Osteoblast (primary cell): ENCODE results near the gene PCGF1. TPM values are rescaled to one million over a fixed set of nuclear protein-coding genes. Genes with fewer than 3 reads are reported as not detected.

Experiments
- DNase-seq: peaks from one replicate; pipeline ENCODE4 v3.0.0; 2011; ENCODE audit warnings: low spot score, mixed read lengths; ENCODE audit not compliant: insufficient read length; ENCODE audit errors: missing footprints
- H2AFZ ChIP-seq: 2 replicates; pipeline ENCODE4 v1.6.0; 2011; ENCODE audit warnings: mild to moderate bottlenecking, low read length
- H3K27ac ChIP-seq: 2 replicates; pipeline ENCODE4 v1.5.1; 2011; ENCODE audit warnings: mild to moderate bottlenecking, low read depth, low read length, moderate library complexity
- H3K27me3 ChIP-seq: 2 replicates; pipeline ENCODE4 v1.6.0; 2012; ENCODE audit warnings: mild to moderate bottlenecking, control low read depth, inconsistent platforms, low read length, moderate library complexity; ENCODE audit not compliant: insufficient read depth
- H3K36me3 ChIP-seq: 2 replicates; pipeline ENCODE4 v1.5.1; 2011; ENCODE audit warnings: mild to moderate bottlenecking, low read length, control low read depth, moderate library complexity; ENCODE audit not compliant: insufficient read depth
- H3K4me1 ChIP-seq: 2 replicates; pipeline ENCODE4 v1.5.1; 2011; ENCODE audit warnings: mild to moderate bottlenecking, low read length, control low read depth, moderate library complexity; ENCODE audit not compliant: insufficient read depth
- H3K4me2 ChIP-seq: 2 replicates; pipeline ENCODE4 v1.6.0; 2011; ENCODE audit warnings: mild to moderate bottlenecking, low read length; ENCODE audit not compliant: insufficient read depth
- H3K4me3 ChIP-seq: fragments of 200-600 bp; sonication (generic); 3 replicates; pipeline ENCODE4 v1.5.1; 2012; ENCODE audit warnings: mild to moderate bottlenecking, low read length, inconsistent platforms; ENCODE audit not compliant: insufficient read depth
- H3K79me2 ChIP-seq: 2 replicates; pipeline ENCODE4 v1.6.0; 2012; ENCODE audit warnings: mild to moderate bottlenecking, low read length, control low read depth, inconsistent platforms; ENCODE audit not compliant: insufficient read depth
- H3K9me3 ChIP-seq: 2 replicates; pipeline ENCODE4 v1.5.1; 2011; ENCODE audit warnings: low read depth, low read length, control low read depth
- H4K20me1 ChIP-seq: 2 replicates; pipeline ENCODE4 v1.6.0; 2012; ENCODE audit warnings: mild to moderate bottlenecking, low read length, control low read depth; ENCODE audit not compliant: insufficient read depth
- total RNA-seq: library from RNA; depleted of rRNA; stranded (reverse); fragments of >200 nt; gene quantifications from 2 replicates; pipeline ENCODE4 v1.2.3, GENCODE V29; 2012
- TF ChIP-seq, protein P1 (sequence below): IDR thresholded peaks from 2 replicates; pipeline ENCODE4 v1.5.1; 2011; ENCODE audit warnings: mild to moderate bottlenecking, low read depth, low read length, moderate library complexity; ENCODE audit errors: extremely low read depth

Gene PCGF1
- total RNA-seq, 1 donor, result 22.4 TPM

DNA sequence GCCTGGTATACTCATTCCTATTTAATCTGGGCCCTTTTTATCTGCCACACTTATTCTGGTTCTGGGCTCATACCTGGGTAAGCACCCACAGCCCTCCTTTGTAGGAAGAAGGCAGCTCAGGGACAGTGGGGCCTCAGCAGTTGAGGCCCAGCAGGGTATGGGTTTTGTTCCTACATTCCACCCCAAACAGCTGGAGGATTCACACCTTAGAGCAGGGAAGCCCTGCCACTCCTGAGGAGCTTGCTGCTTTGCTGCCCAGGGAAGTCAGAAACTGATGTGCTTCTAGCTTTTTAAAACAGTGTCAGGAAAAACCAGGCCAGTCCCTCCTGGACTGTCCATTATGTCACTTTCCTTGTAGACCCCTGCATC is 6.9 kb downstream of the PCGF1 start:
- Histone ChIP-seq H3K79me2 (peaks cover 26% of the 10 kb centered on the region), H3K4me3 (no peak overlapping the region), H3K27ac (no peak overlapping the region), H2AFZ (no peak overlapping the region), H4K20me1 (no peaks in the 10 kb centered on the region), H3K27me3 (no peaks in the 10 kb centered on the region), H3K4me1 (peaks cover 37% of the 10 kb centered on the region), H3K4me2 (no peak overlapping the region), H3K36me3 (peaks cover 12% of the 10 kb centered on the region), H3K9me3 (no peaks in the 10 kb centered on the region)
- DNase-seq, result no peak
- TF ChIP-seq, protein P1, sequence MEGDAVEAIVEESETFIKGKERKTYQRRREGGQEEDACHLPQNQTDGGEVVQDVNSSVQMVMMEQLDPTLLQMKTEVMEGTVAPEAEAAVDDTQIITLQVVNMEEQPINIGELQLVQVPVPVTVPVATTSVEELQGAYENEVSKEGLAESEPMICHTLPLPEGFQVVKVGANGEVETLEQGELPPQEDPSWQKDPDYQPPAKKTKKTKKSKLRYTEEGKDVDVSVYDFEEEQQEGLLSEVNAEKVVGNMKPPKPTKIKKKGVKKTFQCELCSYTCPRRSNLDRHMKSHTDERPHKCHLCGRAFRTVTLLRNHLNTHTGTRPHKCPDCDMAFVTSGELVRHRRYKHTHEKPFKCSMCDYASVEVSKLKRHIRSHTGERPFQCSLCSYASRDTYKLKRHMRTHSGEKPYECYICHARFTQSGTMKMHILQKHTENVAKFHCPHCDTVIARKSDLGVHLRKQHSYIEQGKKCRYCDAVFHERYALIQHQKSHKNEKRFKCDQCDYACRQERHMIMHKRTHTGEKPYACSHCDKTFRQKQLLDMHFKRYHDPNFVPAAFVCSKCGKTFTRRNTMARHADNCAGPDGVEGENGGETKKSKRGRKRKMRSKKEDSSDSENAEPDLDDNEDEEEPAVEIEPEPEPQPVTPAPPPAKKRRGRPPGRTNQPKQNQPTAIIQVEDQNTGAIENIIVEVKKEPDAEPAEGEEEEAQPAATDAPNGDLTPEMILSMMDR, result no peak

DNA sequence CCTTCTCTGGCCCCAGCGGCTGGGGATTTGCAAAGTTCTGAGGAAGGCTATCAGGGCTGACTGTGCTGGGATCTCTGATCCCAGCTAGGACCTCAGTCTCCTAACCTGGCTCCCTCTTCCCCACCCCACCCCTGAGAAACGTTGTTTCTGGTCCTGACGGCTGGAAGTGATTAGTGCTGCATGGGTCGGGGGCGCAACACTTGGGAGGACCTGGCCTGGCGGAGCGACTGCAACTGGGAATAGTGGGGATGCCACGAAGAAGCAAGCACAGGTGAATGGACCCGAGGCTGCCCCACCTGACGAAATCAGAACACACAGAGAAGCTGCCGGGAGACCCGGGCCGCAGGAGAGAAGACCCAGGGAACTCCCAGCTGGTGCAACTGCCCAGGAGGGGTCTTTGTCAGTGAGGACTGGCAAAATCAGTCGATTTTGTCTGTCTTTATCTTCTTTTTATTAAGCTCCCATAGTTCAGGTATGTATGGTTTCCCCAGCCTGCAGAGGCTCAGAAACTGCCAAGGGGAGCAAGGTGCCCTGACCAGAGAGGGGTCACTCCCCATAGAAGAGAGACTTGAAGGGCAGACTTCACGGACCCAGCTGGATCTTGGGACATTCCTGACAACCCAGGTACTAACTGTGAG is 7.4 kb downstream of the PCGF1 start:
- Histone ChIP-seq H3K27me3 (no peaks in the 10 kb centered on the region), H3K4me2 (peak overlapping the region; percentile 84), H3K36me3 (peaks cover 7% of the 10 kb centered on the region), H3K79me2 (peaks cover 21% of the 10 kb centered on the region), H2AFZ (no peak overlapping the region), H3K9me3 (no peaks in the 10 kb centered on the region), H3K4me1 (peaks cover 32% of the 10 kb centered on the region), H3K4me3 (peak overlapping the region; percentile 75), H3K27ac (no peak overlapping the region), H4K20me1 (no peaks in the 10 kb centered on the region)
- DNase-seq, result peak; percentile 72
- TF ChIP-seq, protein P1, result no peak

DNA sequence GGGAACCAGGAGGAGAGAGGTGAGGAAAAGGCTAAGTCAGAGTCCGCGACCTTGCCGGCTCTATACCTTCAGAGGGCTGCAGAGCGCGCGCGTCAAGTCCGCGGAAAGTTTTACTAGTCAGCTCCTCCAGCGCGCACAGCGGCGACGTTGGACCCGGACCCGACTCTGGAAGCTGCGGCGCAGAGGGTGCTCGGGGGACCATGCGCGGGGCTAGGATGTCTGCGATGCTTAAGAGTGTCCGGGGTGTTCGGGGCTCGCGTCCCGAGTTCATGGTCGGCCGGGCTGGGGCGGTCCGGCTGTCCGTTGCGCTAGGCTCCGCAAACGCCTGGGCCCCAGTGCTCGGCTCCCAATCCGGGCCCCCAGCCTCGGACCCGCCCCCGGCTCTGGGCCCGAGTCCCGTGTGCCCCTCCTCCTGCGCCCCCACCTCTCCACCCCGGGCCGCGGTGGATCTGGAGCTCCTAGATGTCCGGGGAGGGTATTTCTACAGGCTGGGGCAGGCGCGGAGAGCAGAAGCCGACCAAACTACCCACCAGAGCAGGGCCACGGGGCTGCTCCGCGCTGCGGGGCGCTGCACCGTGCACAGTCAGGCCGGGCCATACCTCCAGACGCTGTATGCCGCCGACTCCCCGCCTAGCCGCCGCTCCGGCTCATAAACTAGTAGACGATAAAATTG is 8.1 kb downstream of the PCGF1 start, which contains the start of gene LBX2:
Gene LBX2 (minus strand): TSS at position 337 of the 673 bp plus-strand sequence. CDS start 66 bp downstream, at position 271.
- Histone ChIP-seq H3K4me1 (peaks cover 25% of the 10 kb centered on the region), H3K27me3 (no peaks in the 10 kb centered on the region), H3K36me3 (peaks cover under 1% of the 10 kb centered on the region), H2AFZ (peak within 1 kb of the TSS; percentile 76), H3K79me2 (peaks cover 15% of the 10 kb centered on the region), H3K4me2 (peak within 1 kb of the TSS; percentile 84), H4K20me1 (no peaks in the 10 kb centered on the region), H3K4me3 (peak within 1 kb of the TSS; percentile 75), H3K27ac (no peak within 1 kb of the TSS), H3K9me3 (no peaks in the 10 kb centered on the region)
- DNase-seq, result peak; percentile 85
- TF ChIP-seq, protein P1, result no peak

DNA sequence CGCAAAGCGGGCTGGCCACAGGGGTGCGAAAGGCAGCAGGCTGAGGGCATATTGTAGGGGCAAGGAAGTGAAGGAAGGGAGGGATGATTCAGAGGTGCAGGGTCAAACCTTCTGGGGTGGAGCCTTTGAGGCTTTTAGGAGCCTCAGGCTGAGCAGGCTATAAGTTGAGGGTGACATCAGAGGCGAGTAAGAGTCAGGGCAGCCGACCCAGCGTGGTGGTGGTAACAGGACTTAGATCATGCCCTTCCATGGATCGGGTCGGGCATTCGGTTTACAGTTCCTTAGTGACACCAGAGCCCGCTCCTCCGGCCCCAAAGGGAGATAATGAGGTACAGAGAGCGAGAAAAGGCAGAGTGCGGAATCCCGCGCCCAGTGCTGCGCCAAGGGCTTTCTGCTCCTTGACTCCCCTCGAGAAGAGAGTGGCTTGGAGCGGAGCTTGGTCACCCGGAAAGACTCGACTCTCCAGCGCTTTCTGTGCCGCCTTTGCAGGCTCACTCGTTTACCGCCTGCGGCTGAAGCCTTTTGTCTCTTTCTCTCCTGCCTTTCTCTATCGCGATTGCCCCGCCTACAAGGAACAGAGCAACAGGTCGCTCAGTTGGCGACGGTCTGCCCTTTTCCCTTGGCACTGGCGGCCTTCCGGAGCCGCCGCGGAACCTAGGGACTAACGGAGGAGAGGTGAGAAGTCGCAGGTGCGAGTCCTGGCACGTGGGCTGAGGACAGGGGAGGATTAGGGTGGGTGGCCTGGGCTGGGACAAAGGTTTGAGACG is 8.8 kb downstream of the PCGF1 start:
- DNase-seq, result peak; percentile 93
- Histone ChIP-seq H3K27ac (no peak overlapping the region), H3K36me3 (peaks cover 6% of the 10 kb centered on the region), H4K20me1 (no peaks in the 10 kb centered on the region), H3K4me1 (peaks cover 19% of the 10 kb centered on the region), H2AFZ (peak overlapping the region; percentile 76), H3K9me3 (no peaks in the 10 kb centered on the region), H3K4me2 (peak overlapping the region; percentile 84), H3K79me2 (peaks cover 8% of the 10 kb centered on the region), H3K27me3 (no peaks in the 10 kb centered on the region), H3K4me3 (peak overlapping the region; percentile 75)
- TF ChIP-seq, protein P1, result no peak
